ENCODE results near the gene DIDO1.

DNA sequence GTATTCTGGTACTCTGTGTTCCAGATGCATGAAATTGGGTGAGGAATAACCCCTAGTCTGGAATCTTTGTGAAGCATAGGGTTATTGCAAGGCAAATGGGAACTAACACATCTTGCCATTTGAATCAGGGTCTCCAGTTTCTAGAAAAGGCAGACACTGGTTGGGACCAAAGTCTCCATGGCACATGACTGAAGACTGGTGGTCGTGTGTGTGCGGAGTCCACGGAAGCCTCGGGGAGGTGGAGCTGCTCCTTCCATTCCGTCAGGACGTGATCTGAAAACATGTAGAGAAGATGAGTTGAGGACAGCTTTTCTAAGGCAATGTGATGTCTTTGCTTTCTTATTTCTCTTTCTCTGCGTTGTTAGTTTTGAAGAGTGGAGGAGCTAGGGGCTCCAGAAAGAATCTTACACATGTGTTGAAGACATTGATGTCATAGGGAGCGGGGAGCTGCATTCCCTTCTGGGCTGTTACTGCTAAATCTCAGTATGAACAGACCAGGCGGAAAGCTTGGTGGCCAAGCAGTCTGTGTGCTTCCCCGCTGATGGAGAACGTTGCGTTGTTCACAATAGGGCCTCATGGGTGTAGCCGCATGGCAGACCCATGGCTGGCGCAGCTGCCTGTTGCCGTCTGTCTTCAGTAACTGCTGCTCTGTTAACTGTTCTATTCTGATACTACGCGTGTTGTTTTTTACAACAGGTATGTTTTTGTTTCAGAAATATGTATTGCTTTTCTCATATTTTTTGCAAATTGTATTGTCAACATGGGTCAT, 21.4 kb upstream of the DIDO1 start:
- TF ChIP-seq EZH2 (optimal IDR thresholded peaks at IDR 0.05; ENCODE audit: low read depth, low read length) (no peak), CTCF (IDR thresholded peaks at IDR 0.05; ENCODE audit: low read length) (no peak)
